Rectal smooth muscle tissue (tissue), 1 donor: ENCODE data around the gene NBPF12.
"Not testable (repeated sequence)": the region's sequence is repeated elsewhere in the genome, so short reads cannot be mapped to it uniquely, and the experiment has no call there.

ENCODE experiments used
- H3K27ac ChIP-seq: one replicate; pipeline ENCODE4 v1.7.0; 2013; ENCODE audit warnings: low read depth, low read length, inconsistent platforms
- H3K27me3 ChIP-seq: one replicate; pipeline ENCODE4 v1.7.0; 2013; ENCODE audit warnings: low read length; ENCODE audit not compliant: control insufficient read depth, insufficient read depth
- H3K36me3 ChIP-seq: one replicate; pipeline ENCODE4 v1.7.0; 2013; ENCODE audit warnings: low read length; ENCODE audit not compliant: control insufficient read depth, insufficient read depth
- H3K4me1 ChIP-seq: one replicate; pipeline ENCODE4 v1.7.0; 2013; ENCODE audit warnings: low read length; ENCODE audit not compliant: control insufficient read depth, insufficient read depth
- H3K4me3 ChIP-seq: one replicate; pipeline ENCODE4 v1.7.0; 2013; ENCODE audit warnings: low read length
- H3K9ac ChIP-seq: one replicate; pipeline ENCODE4 v1.7.0; 2013; ENCODE audit warnings: low read length

The NBPF12 gene

DNA sequence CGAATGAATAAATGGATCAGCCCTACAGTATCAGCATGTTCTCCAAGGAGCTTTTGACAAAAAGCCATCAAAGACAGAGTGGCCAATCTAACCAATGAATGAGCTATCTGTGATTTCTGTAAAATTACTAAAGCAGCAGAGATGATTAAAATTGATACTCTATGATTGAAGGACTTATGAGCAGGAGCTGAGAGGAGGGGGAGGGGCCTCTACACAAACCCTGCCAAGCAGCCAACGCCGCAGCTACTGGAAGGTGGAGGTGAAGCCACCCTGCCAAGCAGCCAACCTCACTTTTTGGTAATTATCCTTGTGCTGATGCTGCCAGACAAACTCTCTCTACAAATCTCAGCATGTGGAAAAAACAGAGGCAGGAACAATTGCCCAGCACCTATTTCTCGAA is 88.9 kb downstream of the NBPF12 start:
- not testable (repeated sequence) for H3K4me3 ChIP-seq, H3K27ac ChIP-seq, H3K4me1 ChIP-seq, H3K27me3 ChIP-seq, H3K36me3 ChIP-seq, H3K9ac ChIP-seq

DNA sequence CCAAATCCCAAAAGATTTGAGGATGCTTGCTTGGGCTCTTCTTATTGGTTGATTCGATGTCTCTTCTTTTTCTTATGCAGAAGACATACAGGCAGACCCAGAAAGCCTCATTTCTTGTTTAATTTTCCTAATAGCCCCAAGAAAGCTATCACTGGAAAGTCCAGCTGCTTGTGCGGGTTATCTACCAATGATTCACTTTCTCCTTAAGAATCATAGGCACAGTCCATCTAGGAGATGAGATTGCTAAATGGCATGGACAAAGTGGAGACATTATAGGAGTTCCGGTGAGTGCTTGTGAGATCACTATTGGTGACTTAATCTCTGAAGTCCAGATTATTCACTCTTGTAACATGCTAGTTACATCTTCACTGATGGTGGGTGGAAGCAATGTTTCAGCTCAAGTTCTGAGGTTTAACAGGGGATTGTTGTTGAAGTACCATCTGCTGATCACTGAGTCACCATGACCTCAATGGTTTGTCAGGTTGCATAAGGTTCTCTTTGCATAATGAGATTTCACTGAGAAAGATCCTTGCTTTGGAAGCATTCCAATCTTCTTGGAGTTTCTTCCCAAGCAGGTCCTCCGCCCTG is 92.0 kb downstream of the NBPF12 start:
- H3K9ac ChIP-seq, H3K4me3 ChIP-seq, H3K4me1 ChIP-seq, H3K27ac ChIP-seq, H3K36me3 ChIP-seq, H3K27me3 ChIP-seq: not testable (repeated sequence)

DNA sequence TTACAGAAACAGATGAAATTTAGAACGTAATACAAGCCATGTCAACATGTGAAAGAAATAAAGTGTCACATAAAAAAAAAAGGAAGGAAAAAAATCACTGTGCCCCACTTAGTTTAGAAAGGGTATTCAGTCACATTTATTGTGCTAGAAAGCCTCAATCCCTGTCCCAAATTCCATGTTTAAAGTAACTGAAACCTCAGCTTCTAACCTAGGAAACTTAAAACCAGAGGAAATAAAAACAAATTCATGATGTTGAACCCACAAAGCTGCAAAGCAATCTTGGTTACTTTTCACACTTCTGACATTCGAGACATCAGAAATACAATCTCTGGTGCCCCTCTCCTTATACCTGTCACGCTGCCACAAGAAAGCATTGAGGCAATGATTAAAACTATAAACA is 101.8 kb downstream of the NBPF12 start:
- Histone ChIP-seq H3K27me3 (no peaks in the 10 kb centered on the region), H3K4me3 (no peak overlapping the region), H3K9ac (no peak overlapping the region), H3K36me3 (no peaks in the 10 kb centered on the region), H3K4me1 (no peaks in the 10 kb centered on the region), H3K27ac (no peak overlapping the region)

DNA sequence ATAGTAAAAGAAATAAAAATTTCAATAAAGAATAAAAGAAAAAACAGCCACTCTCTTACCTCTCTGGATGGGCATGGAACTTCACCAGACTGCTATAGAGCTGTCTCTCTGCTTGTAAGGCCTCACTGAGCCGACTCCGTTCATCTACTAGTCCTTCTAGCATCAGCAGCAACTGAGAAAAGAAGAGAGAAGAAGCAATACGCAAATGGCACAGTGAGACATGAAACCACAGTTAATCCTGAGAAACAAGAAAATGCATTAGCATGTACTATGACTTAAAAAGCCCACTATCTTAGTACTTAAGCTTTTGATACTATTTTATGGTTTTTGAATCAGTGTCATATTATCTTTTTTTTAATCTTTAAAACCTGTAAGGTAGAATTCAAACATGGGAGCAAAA is 104.8 kb downstream of the NBPF12 start:
- not testable (repeated sequence) for H3K27ac ChIP-seq, H3K36me3 ChIP-seq, H3K4me3 ChIP-seq, H3K27me3 ChIP-seq, H3K4me1 ChIP-seq, H3K9ac ChIP-seq

- not testable (repeated sequence) for H3K36me3 ChIP-seq, H3K27ac ChIP-seq, H3K4me1 ChIP-seq, H3K27me3 ChIP-seq, H3K9ac ChIP-seq, H3K4me3 ChIP-seq
Measured at GRCh38 chr1:147044511-147044910, 106.4 kb downstream of the NBPF12 start.
